GM12891 (cell line): ENCODE data around the gene C1QTNF9. TPM values are rescaled to one million over a fixed set of nuclear protein-coding genes. Genes with fewer than 3 reads are reported as not detected.
"Not testable (repeated sequence)": the region's sequence is repeated elsewhere in the genome, so short reads cannot be mapped to it uniquely, and the experiment has no call there.

Source experiments
- DNase-seq: peaks from one replicate; pipeline ENCODE4 v3.0.0; 2011; ENCODE audit warnings: low spot score; ENCODE audit not compliant: insufficient read length
- FAIRE-seq: peaks from 2 replicates; lab custom pipeline; 2011; peaks lifted over from hg19 to GRCh38; lab: Jason Lieb, UNC
- PAX5 ChIP-seq: IDR thresholded peaks from 2 replicates; pipeline ENCODE4 v1.6.1; 2011; ENCODE audit warnings: low read length, moderate library complexity, mild to moderate bottlenecking; ENCODE audit not compliant: insufficient read depth, severe bottlenecking
- POLR2A ChIP-seq: IDR thresholded peaks from 2 replicates; pipeline ENCODE4 v1.6.1; 2011; ENCODE audit warnings: low read depth, low read length, control low read depth
- POLR2AphosphoS5 ChIP-seq: IDR thresholded peaks from 2 replicates; pipeline ENCODE4 v1.6.1; 2011; ENCODE audit warnings: low read depth, low read length, control low read depth
- POU2F2 ChIP-seq: IDR thresholded peaks from 2 replicates; pipeline ENCODE4 v1.6.1; 2011; ENCODE audit warnings: low read depth, mild to moderate bottlenecking, control low read depth, low read length, moderate library complexity
- SPI1 ChIP-seq: IDR thresholded peaks from 2 replicates; pipeline ENCODE4 v1.6.1; 2011; ENCODE audit warnings: low read depth, low read length, control low read depth
- TAF1 ChIP-seq: IDR thresholded peaks from 2 replicates; pipeline ENCODE4 v1.6.1; 2011; ENCODE audit warnings: low read depth, low read length, control low read depth
- polyA plus RNA-seq: library from polyadenylated mRNA; unstranded; fragments of >200 nt; gene quantifications from one replicate; pipeline ENCODE4 v1.2.1, GENCODE V29; 2012; ENCODE audit warnings: low read depth, missing spikeins, inconsistent platforms; ENCODE audit not compliant: missing spikeins

The C1QTNF9 gene
- polyA plus RNA-seq: not detected

DNA sequence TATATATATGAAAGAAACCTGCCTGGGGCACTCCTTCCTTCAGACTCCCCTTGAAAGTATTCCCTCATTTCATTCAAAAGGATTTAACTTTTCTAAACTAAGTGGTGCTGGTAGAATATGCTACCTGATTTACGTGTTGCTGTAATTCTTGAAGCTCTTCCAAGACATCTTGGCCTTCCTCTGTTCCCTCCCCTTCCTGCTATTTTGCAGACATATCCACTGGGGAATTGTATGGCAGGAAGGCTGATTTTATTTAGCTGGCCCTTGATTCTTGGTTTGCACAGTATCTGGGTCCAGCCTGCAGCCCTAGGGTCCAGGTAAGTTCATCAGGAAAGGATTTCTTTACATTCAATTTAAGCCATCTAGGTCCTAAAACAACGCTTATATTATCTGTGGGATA is at the start of gene C1QTNF9:
Gene C1QTNF9, plus strand, starts transcription at position 281 of the 400 bp plus-strand sequence. CDS start 6,424 bp downstream, outside the sequence.
- not testable (repeated sequence) for DNase-seq, FAIRE-seq

- no peak for FAIRE-seq
- DNase-seq: no peak
- TF ChIP-seq POLR2AphosphoS5 (no peak), POLR2A (no peak), POU2F2 (no peak), TAF1 (no peak), SPI1 (no peak), PAX5 (no peak)
These were observed 47.8 kb upstream of the C1QTNF9 start for GRCh38 chr13:24261566-24261965.

DNA sequence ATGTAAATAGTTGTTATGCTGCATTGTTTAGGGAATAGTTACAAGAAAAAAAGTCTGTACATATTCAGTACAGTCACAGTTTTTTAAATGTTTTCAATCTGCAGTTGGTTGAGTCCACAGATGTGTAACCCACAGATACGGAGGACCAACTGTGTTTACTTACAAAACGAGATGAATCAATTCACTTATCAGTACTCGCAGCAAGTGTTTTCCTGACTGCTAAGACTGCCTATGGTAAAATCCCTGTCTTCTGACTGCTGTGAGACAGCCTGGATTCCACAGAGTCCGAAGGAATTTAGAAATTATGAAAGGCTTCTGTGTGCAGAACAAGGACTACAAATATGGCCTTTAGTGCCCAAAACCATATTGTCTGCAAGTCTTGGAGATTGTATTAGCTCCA is 45.7 kb upstream of the C1QTNF9 start:
- TF ChIP-seq POU2F2 (no peak), TAF1 (no peak), POLR2AphosphoS5 (no peak), POLR2A (no peak), SPI1 (no peak), PAX5 (no peak)
- FAIRE-seq: peak; percentile 43
- no peak for DNase-seq

DNA sequence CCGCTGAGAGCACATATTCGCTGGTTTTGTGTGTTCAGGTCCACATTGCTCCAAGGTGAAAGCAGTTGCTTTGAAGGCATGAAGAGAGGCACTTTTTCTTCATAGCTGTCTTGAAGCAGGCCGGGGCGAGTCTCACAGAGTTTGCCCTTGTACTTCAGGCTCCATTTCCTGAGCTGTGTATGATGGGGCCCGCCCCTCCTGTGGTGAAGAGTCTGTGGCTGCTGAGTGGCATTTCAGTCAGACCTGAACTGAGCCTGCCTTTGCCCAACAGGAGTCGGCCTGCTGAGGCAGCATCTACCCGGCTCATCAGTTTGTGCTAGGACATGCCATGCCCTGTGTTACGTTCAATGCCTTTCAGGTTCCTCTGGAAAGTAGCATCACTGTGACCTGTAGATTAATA is 44.4 kb upstream of the C1QTNF9 start:
- peak; percentile 79 for FAIRE-seq
- DNase-seq: no peak
- TF ChIP-seq PAX5 (no peak), POLR2AphosphoS5 (no peak), POLR2A (no peak), SPI1 (no peak), POU2F2 (no peak), TAF1 (no peak)

DNA sequence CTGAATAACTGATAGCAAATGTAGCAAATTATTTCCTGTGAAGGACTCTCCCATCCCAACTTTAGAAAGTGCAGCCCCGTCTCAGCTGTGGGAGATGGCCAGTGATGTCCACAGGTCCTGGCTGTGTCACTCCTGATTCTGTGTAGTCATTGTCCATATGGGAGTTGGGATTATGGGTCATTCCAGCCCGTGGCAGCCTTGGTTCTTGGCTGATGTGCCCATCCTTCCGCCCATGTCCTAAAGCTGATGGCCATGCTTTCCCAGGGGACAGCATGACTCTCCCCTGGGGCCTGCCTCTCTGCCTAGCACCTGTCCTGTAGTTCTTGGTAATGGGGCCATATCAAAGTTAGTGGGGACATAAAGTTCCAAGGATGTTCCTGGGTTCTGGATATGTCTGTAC is 43.9 kb upstream of the C1QTNF9 start:
- TF ChIP-seq SPI1 (no peak), POU2F2 (no peak), PAX5 (no peak), TAF1 (no peak), POLR2AphosphoS5 (no peak), POLR2A (no peak)
- DNase-seq (no peak), FAIRE-seq (peak; percentile 23)

DNA sequence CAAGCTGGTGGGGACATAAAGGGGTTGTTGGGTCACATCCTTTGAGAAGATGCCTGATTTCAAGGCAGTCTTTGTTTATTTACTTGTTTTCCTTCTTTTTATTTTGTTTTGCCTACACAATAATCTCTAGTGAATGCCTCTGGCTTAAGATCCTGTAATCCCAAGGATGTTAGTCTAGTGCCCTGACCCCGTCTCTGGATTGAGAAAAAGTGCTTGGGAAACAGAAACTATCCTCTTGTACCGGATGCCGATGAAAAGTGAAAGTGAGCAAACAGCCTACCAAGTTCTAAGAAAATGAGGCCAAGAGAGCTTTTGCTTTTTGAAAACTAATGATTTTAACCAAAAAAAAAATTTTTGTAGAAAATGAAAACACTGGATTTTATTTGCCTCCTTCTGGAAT is 42.1 kb upstream of the C1QTNF9 start:
- FAIRE-seq (no peak), DNase-seq (no peak)
- TF ChIP-seq SPI1 (no peak), POU2F2 (no peak), PAX5 (no peak), POLR2A (no peak), TAF1 (no peak), POLR2AphosphoS5 (no peak)

GRCh38 chr13:24267801-24268200 is 41.6 kb upstream of the C1QTNF9 start:
- no peak for DNase-seq
- no peak for FAIRE-seq
- TF ChIP-seq SPI1 (no peak), TAF1 (no peak), POLR2AphosphoS5 (no peak), POLR2A (no peak), POU2F2 (no peak), PAX5 (no peak)

GRCh38 chr13:24269821-24270220 is 39.6 kb upstream of the C1QTNF9 start:
- FAIRE-seq (no peak), DNase-seq (no peak)
- TF ChIP-seq POLR2A (no peak), PAX5 (no peak), SPI1 (no peak)

- TF ChIP-seq POU2F2 (peak; percentile 62; the same call in 1 of the 2 replicates), POLR2A (peak; percentile 70; the same call in 1 of the 2 replicates), SPI1 (no peak), POLR2AphosphoS5 (peak; percentile 73), TAF1 (peak; percentile 22; the same call in 1 of the 2 replicates), PAX5 (no peak)
- DNase-seq (no peak), FAIRE-seq (no peak)
These were observed 38.7 kb upstream of the C1QTNF9 start for GRCh38 chr13:24270639-24271141.

DNA sequence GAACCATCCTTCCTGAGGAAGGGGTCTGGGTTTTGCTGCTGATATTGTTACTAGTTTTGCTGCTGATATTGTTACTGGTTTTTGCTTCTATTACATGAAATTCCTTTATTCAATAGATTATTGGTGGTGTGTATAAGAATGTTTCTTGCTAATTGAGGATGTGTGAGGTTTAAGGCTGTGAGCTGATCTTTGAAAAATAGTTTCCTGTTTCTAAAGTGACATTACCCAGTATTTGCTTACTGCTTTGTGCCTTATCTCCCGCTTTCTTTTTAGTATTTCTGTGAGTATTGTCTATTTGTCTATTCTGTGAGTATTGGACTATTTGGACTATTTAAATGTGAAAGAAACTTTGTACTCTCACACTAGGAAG is 38.2 kb upstream of the C1QTNF9 start:
- TF ChIP-seq POLR2A (no peak), POU2F2 (no peak), TAF1 (no peak), POLR2AphosphoS5 (no peak), PAX5 (no peak)
- FAIRE-seq (no peak), DNase-seq (no peak)
